HepG2 (cell line): Measurements from ENCODE around the gene KREMEN1. TPM values are rescaled to one million over a fixed set of nuclear protein-coding genes. Genes with fewer than 3 reads are reported as not detected.

Source experiments
- ATAC-seq: fragments of 200-7000 bp; cut with Tn5 transposase; 3 replicates; pipeline ENCODE4 v1.9.1; 2020; ENCODE audit warnings: mild to moderate bottlenecking, moderate library complexity
- BruUV-seq: library from RNA; stranded (reverse); fragments of 400-500 nt; replicated peaks from 2 replicates; lab custom pipeline; 2021; lab: Mats Ljungman, UMichigan
- CTCF ChIA-PET: fragments of 300-600 bp; formaldehyde crosslinking; extraction: SDS; loops from one replicate; lab custom pipeline; 2021; ENCODE audit warnings: low total read pairs, inconsistent platforms, low intra/inter-chr PET ratio; lab: Yijun Ruan, JAX
- POLR2A ChIA-PET: fragments of 350-600 bp; sonication (Branson Sonifier 250); formaldehyde crosslinking; loops from one replicate; lab custom pipeline; 2020; ENCODE audit warnings: antibody characterized with exemption, inconsistent platforms; lab: Yijun Ruan, JAX
- DNase-seq: peaks from one replicate; pipeline ENCODE4 v3.0.0-alpha.2; 2015; ENCODE audit warnings: low spot score
- FAIRE-seq: peaks from 3 replicates; lab custom pipeline; 2011; peaks lifted over from hg19 to GRCh38; lab: Jason Lieb, UNC
- H2AFZ ChIP-seq: one replicate; pipeline ENCODE4 v1.6.1; 2011; ENCODE audit warnings: low read length, inconsistent platforms
- H3K27ac ChIP-seq: fragments of 300-600 bp; 3 replicates; pipeline ENCODE4 v1.8.0; 2011; ENCODE audit warnings: mixed run types, mild to moderate bottlenecking, mixed read lengths, low read length, inconsistent platforms; ENCODE audit not compliant: insufficient read depth; ENCODE audit errors: extremely low read length
- H3K27me3 ChIP-seq, 2 experiments: fragments of 200-600 bp in 1 of 2; 2 replicates in 1 of 2; 3 replicates in 1 of 2; pipeline versions ENCODE4 v1.6.0 to v1.8.0; 2011; ENCODE audit warnings: low read length in 2 of 2, mild to moderate bottlenecking in 2 of 2, moderate library complexity in 2 of 2, inconsistent platforms in 1 of 2; ENCODE audit not compliant: insufficient read depth in 2 of 2, control insufficient read depth in 1 of 2
- H3K36me3 ChIP-seq, 2 experiments: fragments of 200-600 bp in 1 of 2; replicated peaks in 1 of 2; 2 replicates in 1 of 2; 3 replicates in 1 of 2; pipeline versions ENCODE4 v1.5.1 to v1.8.0; 2011; ENCODE audit warnings: low read length in 2 of 2, inconsistent platforms in 1 of 2; ENCODE audit not compliant: insufficient read depth in 2 of 2, control insufficient read depth in 1 of 2
- H3K4me1 ChIP-seq: 2 replicates; pipeline ENCODE4 v1.5.1; 2012; ENCODE audit warnings: low read length, inconsistent platforms; ENCODE audit not compliant: insufficient read depth
- H3K4me2 ChIP-seq: 2 replicates; pipeline ENCODE4 v1.6.0; 2011; ENCODE audit warnings: low read depth, low read length, inconsistent platforms
- H3K4me3 ChIP-seq, 3 experiments: fragments of 200-600 bp in 1 of 3; sonication (generic), shearing (Covaris generic) in 1 of 3; replicated peaks in 1 of 3; 2 replicates each; pipeline ENCODE4 v1.5.1; 2011 to 2016; ENCODE audit warnings: low read length in 3 of 3, inconsistent platforms in 2 of 3, low read depth in 2 of 3, mild to moderate bottlenecking in 2 of 3, control low read depth in 1 of 3, mixed read lengths in 1 of 3; ENCODE audit not compliant: insufficient read depth in 1 of 3
- H3K79me2 ChIP-seq: one replicate; pipeline ENCODE4 v1.6.1; 2011; ENCODE audit warnings: low read length, inconsistent platforms; ENCODE audit not compliant: insufficient read depth
- H3K9ac ChIP-seq: 2 replicates; pipeline ENCODE4 v1.6.0; 2011; ENCODE audit warnings: mild to moderate bottlenecking, low read depth, low read length, inconsistent platforms; ENCODE audit not compliant: insufficient read depth
- H3K9me3 ChIP-seq: 2 replicates; pipeline ENCODE4 v1.5.1; 2012; ENCODE audit warnings: mild to moderate bottlenecking, low read length
- H4K20me1 ChIP-seq: 2 replicates; pipeline ENCODE4 v1.6.0; 2011; ENCODE audit warnings: inconsistent platforms, mild to moderate bottlenecking, low read length, moderate library complexity; ENCODE audit not compliant: insufficient read depth
- CREM ChIP-seq, 2 experiments: sonication (generic) in 1 of 2; formaldehyde crosslinking in 1 of 2; IDR thresholded peaks; 2 replicates each; pipeline versions ENCODE4 v1.4.0 to v1.6.1; 2016 to 2020; ENCODE audit warnings: antibody characterized with exemption in 1 of 2, mild to moderate bottlenecking in 1 of 2, missing genetic modification reagents in 1 of 2
- ISL2 ChIP-seq: sonication (generic); formaldehyde crosslinking; IDR thresholded peaks from 2 replicates; pipeline ENCODE4 v1.5.0; 2020; ENCODE audit warnings: missing genetic modification reagents
- MAX ChIP-seq: IDR thresholded peaks from 2 replicates; pipeline ENCODE4 v1.6.1; 2012; ENCODE audit warnings: inconsistent platforms
- MTERF4 ChIP-seq: sonication (generic); formaldehyde crosslinking; IDR thresholded peaks from 2 replicates; pipeline ENCODE4 v1.8.0; 2023; ENCODE audit warnings: mild to moderate bottlenecking, missing genetic modification reagents
- PBX3 ChIP-seq: sonication (generic); formaldehyde crosslinking; IDR thresholded peaks from 2 replicates; pipeline ENCODE4 v1.8.1; 2023; ENCODE audit warnings: missing genetic modification reagents, inconsistent platforms, borderline replicate concordance
- PITX1 ChIP-seq: sonication (generic); formaldehyde crosslinking; IDR thresholded peaks from 2 replicates; pipeline ENCODE4 v1.5.1; 2020; ENCODE audit warnings: mild to moderate bottlenecking, missing genetic modification reagents
- REL ChIP-seq: sonication (generic); formaldehyde crosslinking; conservative IDR thresholded peaks from 2 replicates; pipeline ENCODE4 v1.8.0; 2022; ENCODE audit warnings: mild to moderate bottlenecking, missing genetic modification reagents, moderate library complexity
- ZBTB42 ChIP-seq: sonication (generic); formaldehyde crosslinking; IDR thresholded peaks from 2 replicates; pipeline ENCODE4 v1.5.0; 2020; ENCODE audit warnings: mild to moderate bottlenecking, missing genetic modification reagents
- ZFAT ChIP-seq: sonication (generic); formaldehyde crosslinking; conservative IDR thresholded peaks from 2 replicates; pipeline ENCODE4 v1.8.1; 2023; ENCODE audit warnings: missing genetic modification reagents, inconsistent platforms
- ZFP82 ChIP-seq: sonication (generic); formaldehyde crosslinking; IDR thresholded peaks from 2 replicates; pipeline ENCODE4 v1.5.1; 2020; ENCODE audit warnings: mild to moderate bottlenecking, missing genetic modification reagents, borderline replicate concordance
- ZSCAN9 ChIP-seq: IDR thresholded peaks from 2 replicates; pipeline ENCODE4 v1.6.1; 2016; ENCODE audit warnings: borderline replicate concordance
- WGBS: methylation state at CpG from one replicate; pipeline ENCODE4 v1.1.6; 2017; ENCODE audit warnings: low lambda C conversion rate; 5-methylcytosine and 5-hydroxymethylcytosine counted together
- in situ Hi-C: cut with HindIII; loops from 2 replicates; pipeline ENCODE4 v1.10.0; 2017; ENCODE audit warnings: low pct_unique_long_range_greater_than_20kb; ENCODE audit not compliant: extremely low pct_ligation_motif_present
- intact Hi-C: fragments of 100-400 bp; cut with micrococcal nuclease; formaldehyde crosslinking; loops from one replicate; pipeline ENCODE4 v1.10.0; 2022; ENCODE audit not compliant: unreplicated experiment
- polyA plus RNA-seq, 8 experiments: library from polyadenylated mRNA; depleted of rRNA in 3 of 8; stranded (reverse) in 7 of 8; unstranded in 1 of 8; fragments of >200 nt; fragmentation: Illumina TruSeq in 4 of 8; extraction: Trizol in 4 of 8; gene quantifications; 2 replicates each; pipeline versions ENCODE4 v1.2.1 to v1.2.3, GENCODE V29; 2011 to 2016; ENCODE audit warnings: low read depth in 4 of 8, missing spikeins in 1 of 8, mixed read lengths in 1 of 8; ENCODE audit not compliant: insufficient read depth in 1 of 8
- total RNA-seq, 5 experiments: library from RNA; depleted of rRNA; stranded (reverse); fragments of >200 nt; fragmentation: Illumina TruSeq; extraction: Trizol; gene quantifications; 2 replicates each; pipeline ENCODE4 v1.2.3, GENCODE V29; 2016; ENCODE audit warnings: low read depth in 1 of 5
- TF ChIP-seq, protein P1 (sequence below): sonication (generic); formaldehyde crosslinking; IDR thresholded peaks from 2 replicates; pipeline ENCODE4 v1.5.0; 2020; ENCODE audit warnings: mild to moderate bottlenecking, missing genetic modification reagents, borderline replicate concordance

Gene KREMEN1
- total and polyA plus RNA-seq, 2 of the 13 experiments (the other 11 are each of a cell fraction or from before 2014, with no cell fraction given): 9.8 to 13.8 TPM

DNA sequence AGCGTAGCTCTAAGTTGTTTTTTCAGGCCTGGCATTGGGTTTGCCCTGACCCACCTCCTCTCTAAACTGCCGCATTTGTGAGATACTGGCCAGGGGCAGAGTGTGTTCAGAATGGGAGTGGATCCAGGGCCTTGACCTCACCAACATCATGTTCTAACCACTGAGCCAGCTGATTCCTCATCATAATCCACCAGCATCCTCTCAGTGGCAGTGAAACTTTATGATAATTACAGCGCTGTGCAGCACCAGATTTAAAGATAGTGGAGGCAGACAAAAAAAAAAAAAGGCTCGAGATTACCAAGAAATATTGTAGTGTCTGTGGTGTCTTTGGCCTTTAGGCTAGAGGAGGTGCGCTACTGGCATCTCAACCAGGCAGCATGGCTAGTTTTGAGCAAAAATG lies 53.0 kb downstream of the KREMEN1 start:
- in situ Hi-C loops (no loop called here), intact Hi-C loops (no loop called here)
- ATAC-seq (no peak), FAIRE-seq (no peak), DNase-seq (no peak)
- Histone ChIP-seq H3K79me2 (no peaks in the 10 kb centered on the region), H2AFZ (no peak overlapping the region), H3K27me3 (no peaks in the 10 kb centered on the region), H3K9ac (no peak overlapping the region), H3K4me2 (no peak overlapping the region), H3K9me3 (no peaks in the 10 kb centered on the region), H3K36me3 (no peaks in the 10 kb centered on the region), H3K4me3 (no peak overlapping the region), H3K27ac (no peak overlapping the region), H3K4me1 (peaks cover 31% of the 10 kb centered on the region), H4K20me1 (no peaks in the 10 kb centered on the region)
- WGBS: 97% methylated on average over 5 of the region's 5 CpGs
- POLR2A ChIA-PET: no interaction called here
- CTCF ChIA-PET: no interaction called here
- no TSS peak for BruUV-seq
- TF ChIP-seq ISL2 (CRISPR knock-in tag): no peak
- TF ChIP-seq ZFAT (CRISPR knock-in tag): no peak
- no peak for TF ChIP-seq CREM (IDR thresholded peaks at IDR 0.05)
- TF ChIP-seq CREM (CRISPR knock-in tag; IDR thresholded peaks at IDR 0.05): no peak
- TF ChIP-seq PITX1 (CRISPR knock-in tag): no peak
- TF ChIP-seq, protein P1, sequence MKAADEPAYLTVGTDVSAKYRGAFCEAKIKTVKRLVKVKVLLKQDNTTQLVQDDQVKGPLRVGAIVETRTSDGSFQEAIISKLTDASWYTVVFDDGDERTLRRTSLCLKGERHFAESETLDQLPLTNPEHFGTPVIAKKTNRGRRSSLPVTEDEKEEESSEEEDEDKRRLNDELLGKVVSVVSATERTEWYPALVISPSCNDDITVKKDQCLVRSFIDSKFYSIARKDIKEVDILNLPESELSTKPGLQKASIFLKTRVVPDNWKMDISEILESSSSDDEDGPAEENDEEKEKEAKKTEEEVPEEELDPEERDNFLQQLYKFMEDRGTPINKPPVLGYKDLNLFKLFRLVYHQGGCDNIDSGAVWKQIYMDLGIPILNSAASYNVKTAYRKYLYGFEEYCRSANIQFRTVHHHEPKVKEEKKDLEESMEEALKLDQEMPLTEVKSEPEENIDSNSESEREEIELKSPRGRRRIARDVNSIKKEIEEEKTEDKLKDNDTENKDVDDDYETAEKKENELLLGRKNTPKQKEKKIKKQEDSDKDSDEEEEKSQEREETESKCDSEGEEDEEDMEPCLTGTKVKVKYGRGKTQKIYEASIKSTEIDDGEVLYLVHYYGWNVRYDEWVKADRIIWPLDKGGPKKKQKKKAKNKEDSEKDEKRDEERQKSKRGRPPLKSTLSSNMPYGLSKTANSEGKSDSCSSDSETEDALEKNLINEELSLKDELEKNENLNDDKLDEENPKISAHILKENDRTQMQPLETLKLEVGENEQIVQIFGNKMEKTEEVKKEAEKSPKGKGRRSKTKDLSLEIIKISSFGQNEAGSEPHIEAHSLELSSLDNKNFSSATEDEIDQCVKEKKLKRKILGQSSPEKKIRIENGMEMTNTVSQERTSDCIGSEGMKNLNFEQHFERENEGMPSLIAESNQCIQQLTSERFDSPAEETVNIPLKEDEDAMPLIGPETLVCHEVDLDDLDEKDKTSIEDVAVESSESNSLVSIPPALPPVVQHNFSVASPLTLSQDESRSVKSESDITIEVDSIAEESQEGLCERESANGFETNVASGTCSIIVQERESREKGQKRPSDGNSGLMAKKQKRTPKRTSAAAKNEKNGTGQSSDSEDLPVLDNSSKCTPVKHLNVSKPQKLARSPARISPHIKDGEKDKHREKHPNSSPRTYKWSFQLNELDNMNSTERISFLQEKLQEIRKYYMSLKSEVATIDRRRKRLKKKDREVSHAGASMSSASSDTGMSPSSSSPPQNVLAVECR (CRISPR knock-in tag): no peak
- no peak for TF ChIP-seq PBX3
- TF ChIP-seq ZFP82 (CRISPR knock-in tag): no peak
- TF ChIP-seq REL (CRISPR knock-in tag): no peak
- no peak for TF ChIP-seq MTERF4 (CRISPR knock-in tag)
- TF ChIP-seq ZSCAN9 (CRISPR knock-in tag): no peak
- no peak for TF ChIP-seq MAX
- no peak for TF ChIP-seq ZBTB42
